22Rv1 (cell line): Measurements from ENCODE around the gene EXOSC10.

Experiments
- H3K27ac ChIP-seq: fragments of 450-650 bp; 2 replicates; pipeline ENCODE4 v1.5.1; 2017
- CTCF ChIP-seq: fragments of 450-650 bp; IDR thresholded peaks from 2 replicates; pipeline ENCODE4 v1.5.1; 2017; ENCODE audit warnings: mild to moderate bottlenecking
- ZFX ChIP-seq: fragments of 450-650 bp; IDR thresholded peaks from 2 replicates; pipeline ENCODE4 v1.6.1; 2017; ENCODE audit warnings: antibody characterized with exemption, borderline replicate concordance

Gene EXOSC10

DNA sequence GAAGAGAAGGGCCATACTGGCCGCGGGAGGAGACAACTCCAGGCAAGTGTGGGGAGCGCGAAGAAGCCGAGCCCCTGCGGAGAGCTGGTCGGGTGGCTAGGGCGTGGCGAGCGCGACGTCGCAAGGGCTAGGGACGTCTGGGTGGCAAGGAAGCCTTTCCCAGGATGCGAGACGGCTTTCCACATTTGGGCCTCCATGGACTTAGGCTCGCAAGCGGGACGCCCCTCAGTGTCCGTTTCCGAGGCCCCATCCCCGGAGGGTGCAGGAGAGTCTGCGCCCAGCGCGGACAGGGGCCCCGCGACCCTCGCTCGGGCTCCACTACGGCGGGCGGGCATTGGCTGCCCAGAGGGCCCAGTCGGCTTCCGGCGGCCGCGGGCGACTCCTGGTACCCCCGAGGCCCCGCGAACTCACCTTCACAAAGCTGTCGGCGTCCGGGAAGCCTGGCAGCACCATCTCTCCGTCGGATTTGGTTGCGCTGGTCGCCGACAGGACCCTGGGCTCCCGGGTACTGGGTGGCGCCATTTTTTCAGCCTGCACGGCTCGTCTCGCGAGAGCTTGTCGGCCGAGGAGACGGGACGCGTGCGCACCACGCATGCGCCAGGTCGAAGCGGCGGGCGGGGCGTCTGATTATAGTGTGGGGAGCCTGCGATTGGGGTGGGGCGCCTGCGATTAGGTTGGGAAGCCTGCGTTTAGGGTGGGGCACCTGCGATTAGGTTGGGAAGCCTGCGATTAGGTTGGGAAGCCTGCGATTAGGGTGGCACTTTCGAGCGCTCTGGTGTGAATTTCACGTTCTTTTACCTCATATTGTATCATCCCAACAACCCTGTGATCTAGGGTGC lies at the start of gene EXOSC10:
EXOSC10 (minus strand) TSS at position 560 of the 839 bp plus-strand sequence; CDS start at position 522, 38 bp downstream.
- TF ChIP-seq CTCF (no peak), ZFX (no peak)
- peak within 1 kb of the TSS; percentile 72 for H3K27ac ChIP-seq

DNA sequence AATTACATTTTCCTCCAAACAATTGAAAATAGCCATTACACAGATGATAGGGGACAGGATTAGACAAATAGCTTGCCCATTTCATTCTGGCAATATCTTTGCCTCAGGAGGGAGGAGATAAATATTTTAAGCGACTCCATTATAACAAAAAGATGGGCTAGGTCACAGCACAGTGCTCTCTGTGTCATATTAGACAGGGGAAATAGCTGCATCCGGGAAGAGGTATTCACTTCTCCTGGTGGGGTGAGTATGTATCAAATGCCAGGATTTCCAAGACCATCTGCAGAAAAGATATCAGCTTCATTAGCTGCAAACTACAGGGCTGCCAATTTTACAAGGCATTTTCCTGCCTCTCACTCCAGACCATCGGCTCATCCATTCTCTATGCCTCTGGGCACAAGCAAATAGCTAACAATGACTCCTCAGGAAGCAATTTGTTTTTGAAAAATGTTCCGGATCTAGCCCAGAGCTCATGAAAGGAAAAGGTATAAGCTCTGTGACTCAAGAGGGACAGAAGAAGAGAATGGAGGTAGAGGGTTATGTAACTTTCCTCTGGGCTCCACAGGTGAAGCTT lies 47.6 kb upstream of the EXOSC10 start:
- TF ChIP-seq ZFX (no peak), CTCF (no peak)
- H3K27ac ChIP-seq, result no peak overlapping the region

DNA sequence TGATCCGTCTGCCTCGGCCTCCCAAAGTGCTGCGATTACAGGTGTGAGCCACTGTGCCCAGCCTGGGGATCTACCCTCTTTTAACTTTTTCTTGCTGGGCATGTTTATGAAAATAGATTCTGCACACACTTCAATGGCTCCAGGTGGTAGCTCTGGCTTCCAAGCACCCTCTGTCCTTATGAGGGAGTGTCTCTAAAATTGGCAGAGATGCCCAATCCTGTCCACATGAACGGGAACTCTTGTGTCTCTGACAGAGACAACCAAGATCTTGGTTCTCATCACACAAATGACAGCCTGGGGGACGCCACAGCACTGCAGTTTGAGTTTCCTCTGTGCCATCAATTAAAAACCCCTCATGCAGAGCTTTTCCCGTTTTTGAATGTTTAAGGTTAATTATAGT lies 46.1 kb upstream of the EXOSC10 start:
- H3K27ac ChIP-seq, result no peak overlapping the region
- TF ChIP-seq ZFX, result no peak
- no peak for TF ChIP-seq CTCF

- no peak for TF ChIP-seq ZFX
- no peak overlapping the region for H3K27ac ChIP-seq
These were observed 45.0 kb upstream of the EXOSC10 start for GRCh38 chr1:11144570-11145256.

GRCh38 chr1:11143907-11144306 lies 44.2 kb upstream of the EXOSC10 start:
- TF ChIP-seq CTCF (no peak), ZFX (no peak)
- H3K27ac ChIP-seq, result no peak overlapping the region

DNA sequence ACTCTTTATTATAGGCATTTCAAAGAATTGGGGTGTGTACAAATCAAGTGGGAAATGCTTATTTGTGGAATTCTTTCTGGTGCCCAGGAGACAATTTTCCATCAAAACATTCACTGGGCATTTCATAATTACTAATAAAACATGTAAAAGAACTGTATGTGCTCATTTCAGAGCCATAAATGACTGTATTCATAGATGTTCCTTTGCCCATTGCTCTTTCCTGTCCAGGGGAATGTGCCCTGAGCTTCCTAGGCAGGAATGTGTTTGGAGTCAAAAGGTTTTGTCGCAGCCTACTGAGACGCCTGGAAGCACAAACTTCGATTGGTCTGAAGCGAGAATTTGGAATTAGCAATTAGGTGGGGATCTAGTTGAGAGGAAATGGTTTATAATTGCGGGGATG lies 43.7 kb upstream of the EXOSC10 start:
- no peak for TF ChIP-seq ZFX

DNA sequence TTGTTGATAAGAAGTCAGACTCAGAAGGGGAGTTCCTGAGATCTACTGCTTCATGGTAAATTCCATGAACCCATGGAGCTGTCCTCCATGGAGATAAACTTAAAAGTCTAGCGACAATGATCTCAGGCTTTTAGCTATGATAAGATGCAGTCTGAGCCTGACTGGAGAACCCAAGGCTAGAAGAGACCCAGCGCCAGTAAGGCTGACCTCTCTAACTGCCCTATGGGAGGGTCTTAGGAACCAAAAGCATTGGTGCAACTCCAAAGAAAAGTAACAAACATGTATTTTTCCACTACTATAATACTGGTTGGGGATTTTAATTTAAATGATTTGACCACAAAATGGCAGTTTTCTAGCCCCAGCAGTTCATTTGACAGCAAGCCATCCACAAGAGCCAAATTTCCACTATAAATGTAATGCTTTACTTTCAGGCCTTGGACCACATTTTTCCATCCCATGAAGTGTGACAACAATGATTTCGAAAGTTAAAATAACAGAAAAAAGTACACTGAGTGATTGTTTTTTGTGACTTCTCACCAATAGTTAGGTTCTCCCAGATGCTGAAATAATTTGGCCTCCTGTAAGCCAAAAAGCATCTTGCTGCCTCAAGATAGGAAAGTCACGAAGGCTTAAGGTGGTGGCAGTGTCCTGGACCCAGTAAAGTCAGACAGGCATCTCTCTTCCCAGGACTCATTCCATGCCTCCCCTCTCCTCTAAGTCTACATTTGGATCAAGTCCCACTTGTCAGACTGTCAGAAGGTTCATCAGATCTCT lies 43.1 kb upstream of the EXOSC10 start:
- TF ChIP-seq CTCF (no peak), ZFX (no peak)
- H3K27ac ChIP-seq, result no peak overlapping the region

More for the DNA sequence above, 43.7 kb upstream of the EXOSC10 start:
- H3K27ac ChIP-seq, result no peak overlapping the region
